Cardiac fibroblast (primary cell): ENCODE measurements around the gene CCIN.
"Not testable (repeated sequence)": the region's sequence is repeated elsewhere in the genome, so short reads cannot be mapped to it uniquely, and the experiment has no call there.

Experiments
- DNase-seq, 2 donors: peaks; one replicate each; pipeline versions ENCODE4 v3.0.0 to v3.0.0-alpha.2; 2010; ENCODE audit warnings: low read depth in 2 of 2
- H3K4me3 ChIP-seq, 2 donors: replicated peaks in 1 of 2; 1 replicate in 1 of 2; 2 replicates in 1 of 2; pipeline ENCODE4 v1.5.1; 2011; ENCODE audit warnings: low read depth in 2 of 2, low read length in 2 of 2, mild to moderate bottlenecking in 2 of 2, moderate library complexity in 1 of 2
- CTCF ChIP-seq: IDR thresholded peaks from one replicate; pipeline ENCODE4 v1.5.1; 2011; ENCODE audit warnings: low read depth, mild to moderate bottlenecking, low read length, inconsistent platforms

CCIN gene

GRCh38 chr9:36174731-36175130 is 5.5 kb downstream of the CCIN start:
- DNase-seq, result no peak
- no peak for TF ChIP-seq CTCF
- H3K4me3 ChIP-seq, result no peak overlapping the region

- not testable (repeated sequence) for H3K4me3 ChIP-seq, DNase-seq
Measured at GRCh38 chr9:36175209-36175608, 6.0 kb downstream of the CCIN start.

- DNase-seq, H3K4me3 ChIP-seq: not testable (repeated sequence)
Measured at GRCh38 chr9:36176496-36176895, 7.3 kb downstream of the CCIN start.

GRCh38 chr9:36177571-36177970 is 8.4 kb downstream of the CCIN start:
- no peak overlapping the region for H3K4me3 ChIP-seq
- no peak for DNase-seq

GRCh38 chr9:36180243-36180642 is 11.1 kb downstream of the CCIN start:
- H3K4me3 ChIP-seq, DNase-seq: not testable (repeated sequence)

More at GRCh38 chr9:36177571-36177970, 8.4 kb downstream of the CCIN start:
- TF ChIP-seq CTCF, result no peak

GRCh38 chr9:36187414-36187813 is 18.2 kb downstream of the CCIN start:
- DNase-seq, result peak; percentile 73 to 77
- TF ChIP-seq CTCF, result no peak
- no peak overlapping the region for H3K4me3 ChIP-seq

- no peak overlapping the region for H3K4me3 ChIP-seq
- no peak for TF ChIP-seq CTCF
- no peak for DNase-seq
Measured at GRCh38 chr9:36188212-36188611, 19.0 kb downstream of the CCIN start.

- peak in 1 of 2 donors; percentile 32 for DNase-seq
- no peak for TF ChIP-seq CTCF
- peak overlapping the region; percentile 73 to 74 for H3K4me3 ChIP-seq
Measured at GRCh38 chr9:36189976-36190375, 20.8 kb downstream of the CCIN start.
